Dermis blood vessel endothelial cell (primary cell): Measurements from ENCODE around the gene ALG9. TPM values are rescaled to one million over a fixed set of nuclear protein-coding genes. Genes with fewer than 3 reads are reported as not detected.
A peak's percentile ranks its signal among the peaks of the same experiment; 100 is the strongest.
"Not testable (repeated sequence)": the region's sequence is repeated elsewhere in the genome, so short reads cannot be mapped to it uniquely, and the experiment has no call there.

Experiments
- DNase-seq: peaks from one replicate; pipeline ENCODE4 v3.0.0; 2010
- total RNA-seq: library from RNA; depleted of rRNA; stranded (reverse); fragments of >200 nt; gene quantifications from 2 replicates; pipeline ENCODE4 v1.2.3, GENCODE V29; 2014

Gene ALG9, protein sequence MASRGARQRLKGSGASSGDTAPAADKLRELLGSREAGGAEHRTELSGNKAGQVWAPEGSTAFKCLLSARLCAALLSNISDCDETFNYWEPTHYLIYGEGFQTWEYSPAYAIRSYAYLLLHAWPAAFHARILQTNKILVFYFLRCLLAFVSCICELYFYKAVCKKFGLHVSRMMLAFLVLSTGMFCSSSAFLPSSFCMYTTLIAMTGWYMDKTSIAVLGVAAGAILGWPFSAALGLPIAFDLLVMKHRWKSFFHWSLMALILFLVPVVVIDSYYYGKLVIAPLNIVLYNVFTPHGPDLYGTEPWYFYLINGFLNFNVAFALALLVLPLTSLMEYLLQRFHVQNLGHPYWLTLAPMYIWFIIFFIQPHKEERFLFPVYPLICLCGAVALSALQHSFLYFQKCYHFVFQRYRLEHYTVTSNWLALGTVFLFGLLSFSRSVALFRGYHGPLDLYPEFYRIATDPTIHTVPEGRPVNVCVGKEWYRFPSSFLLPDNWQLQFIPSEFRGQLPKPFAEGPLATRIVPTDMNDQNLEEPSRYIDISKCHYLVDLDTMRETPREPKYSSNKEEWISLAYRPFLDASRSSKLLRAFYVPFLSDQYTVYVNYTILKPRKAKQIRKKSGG
- 28.7 and 31.8 TPM in 2 replicates for total RNA-seq

- DNase-seq: peak; percentile 89
Measured at GRCh38 chr11:111870886-111871692, at the start of gene ALG9. ALG9 (minus strand) TSS chr11:111871581; CDS start chr11:111871482, 99 bp downstream.

- DNase-seq: no peak
Measured at GRCh38 chr11:111920908-111921307, 49.5 kb upstream of the ALG9 start.

DNA sequence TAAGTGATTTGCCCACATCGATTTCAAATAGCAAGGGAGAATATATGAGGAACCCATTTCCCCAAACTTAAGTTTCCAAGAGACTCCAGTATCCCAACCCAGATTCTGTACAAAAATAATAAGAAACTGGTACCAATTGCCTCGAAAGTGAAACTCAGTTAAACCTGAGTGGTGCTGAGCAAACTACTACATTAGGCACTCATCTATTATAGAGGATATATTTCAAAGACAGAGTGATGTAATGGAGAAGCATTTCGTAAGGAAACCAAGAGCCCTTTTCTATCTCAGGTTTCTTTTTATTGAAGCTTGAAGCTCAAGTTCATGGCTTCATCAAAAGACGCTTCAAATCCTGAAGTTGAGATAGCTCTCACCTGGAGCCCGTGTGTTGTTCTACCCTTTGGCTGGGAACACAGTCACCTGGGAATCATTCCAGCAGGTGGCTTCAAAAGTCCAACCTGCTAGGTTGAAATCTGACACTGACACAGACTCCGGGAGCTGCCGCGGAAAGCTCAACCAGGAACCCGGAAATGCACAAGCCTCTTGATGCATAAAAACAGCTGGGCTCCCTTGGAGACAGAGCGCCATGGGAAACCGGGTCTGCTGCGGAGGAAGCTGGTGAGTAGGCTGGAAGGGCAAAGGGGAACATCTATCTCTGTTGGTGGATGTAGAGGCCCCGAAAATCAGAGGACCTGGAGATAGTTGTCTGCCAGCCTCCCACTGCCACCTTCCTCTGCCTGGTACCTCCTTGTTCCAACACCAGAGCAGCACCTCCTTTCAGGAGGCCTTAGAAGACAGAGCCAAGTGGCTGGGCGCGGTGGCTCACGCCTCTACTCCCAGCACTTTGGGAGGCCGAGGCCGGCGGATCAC is 47.2 kb upstream of the ALG9 start, which contains the start of gene C11orf52:
TSS of gene C11orf52 (plus strand) at position 524 of the 867 bp plus-strand sequence. CDS start at position 584, 60 bp downstream.
- peak; percentile 84 for DNase-seq

DNA sequence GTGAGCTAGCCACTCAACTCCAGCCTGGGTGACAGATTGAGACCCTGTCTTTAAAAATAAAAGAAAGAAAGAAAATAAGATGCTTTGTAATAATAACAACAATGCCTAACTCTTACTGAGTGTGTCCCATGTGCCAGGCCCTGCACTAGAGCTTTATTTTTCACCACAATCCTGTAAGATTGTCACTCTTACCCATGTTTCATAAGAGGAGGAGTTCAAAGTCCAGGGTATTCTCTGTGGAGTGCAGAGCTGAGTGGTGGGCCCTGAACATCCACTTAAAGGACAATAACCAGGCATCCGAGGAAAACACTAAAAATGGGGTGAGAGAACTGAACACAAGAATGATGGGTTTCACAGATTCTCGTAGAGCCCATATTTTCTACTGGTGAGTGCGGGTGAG is 46.4 kb upstream of the ALG9 start:
- DNase-seq: no peak

DNA sequence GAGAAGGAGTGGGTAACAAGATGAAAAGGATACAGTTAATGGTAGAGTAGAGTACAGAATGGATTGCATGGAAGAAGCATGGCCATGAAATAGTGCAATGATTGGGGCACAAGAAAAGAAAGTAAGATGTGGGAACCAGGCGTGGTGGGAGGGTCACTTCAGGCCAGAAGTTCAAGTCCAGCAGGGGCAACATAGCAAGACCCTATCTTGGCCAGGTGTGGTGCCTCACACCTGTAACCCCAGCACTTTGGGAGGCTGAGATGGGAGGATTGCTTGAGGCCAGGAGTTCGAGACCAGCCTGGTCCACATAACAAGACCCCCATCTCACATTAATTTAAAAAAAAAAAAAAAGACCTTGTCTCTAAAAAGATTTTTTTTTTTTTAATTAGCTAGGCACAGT is 45.9 kb upstream of the ALG9 start:
- no peak for DNase-seq

GRCh38 chr11:111916768-111917167 is 45.4 kb upstream of the ALG9 start:
- DNase-seq: no peak

DNA sequence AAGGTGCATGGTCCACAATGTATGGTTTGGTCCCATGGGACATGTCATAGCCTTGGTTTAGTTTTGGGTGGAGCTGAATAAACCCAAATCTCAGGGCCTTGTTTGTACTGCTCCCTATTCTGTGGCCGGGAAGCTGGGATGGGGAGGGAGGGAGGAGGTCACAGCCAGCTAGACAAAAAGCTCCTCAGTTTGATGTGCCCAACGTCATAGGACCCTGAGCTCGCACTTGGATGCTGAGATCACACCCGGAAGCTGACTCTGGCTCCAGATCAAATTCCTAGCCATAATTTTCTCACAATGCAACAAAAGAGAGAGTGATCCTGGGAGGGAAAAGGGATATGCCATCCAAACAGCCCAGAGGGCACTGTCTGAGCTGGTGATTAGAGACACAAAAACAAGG is 42.6 kb upstream of the ALG9 start:
- peak; percentile 66 for DNase-seq

GRCh38 chr11:111913031-111913861 is 41.9 kb upstream of the ALG9 start:
- no peak for DNase-seq

DNA sequence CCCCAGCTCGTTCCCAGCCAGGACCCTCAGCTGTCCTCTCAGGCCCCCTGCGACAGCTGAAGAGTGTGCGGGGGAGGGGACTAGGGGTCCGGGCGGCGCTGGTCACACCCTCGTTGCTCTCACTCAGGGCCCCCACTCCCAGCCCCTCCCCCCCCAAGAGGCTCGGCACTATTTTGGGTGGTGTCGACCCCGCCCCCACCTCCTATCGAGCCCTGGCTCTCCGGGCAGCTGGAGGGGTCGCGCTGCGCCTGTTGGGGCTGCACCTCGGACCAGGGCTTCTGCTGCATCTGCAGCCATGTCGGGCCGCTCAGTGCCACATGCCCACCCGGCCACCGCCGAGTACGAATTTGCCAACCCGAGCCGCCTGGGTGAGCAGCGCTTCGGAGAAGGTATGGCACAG is 41.2 kb upstream of the ALG9 start, which contains the start of gene HSPB2:
TSS of gene HSPB2 (plus strand) at position 200 of the 400 bp plus-strand sequence. CDS start at position 296, 96 bp downstream.
- DNase-seq: no peak

GRCh38 chr11:111911563-111912401 is 40.4 kb upstream of the ALG9 start, which contains the start of gene CRYAB:
CRYAB (minus strand) TSS chr11:111911770; CDS start chr11:111911724, 46 bp downstream.
- DNase-seq: no peak

GRCh38 chr11:111910676-111911562 is 39.5 kb upstream of the ALG9 start:
- no peak for DNase-seq

DNA sequence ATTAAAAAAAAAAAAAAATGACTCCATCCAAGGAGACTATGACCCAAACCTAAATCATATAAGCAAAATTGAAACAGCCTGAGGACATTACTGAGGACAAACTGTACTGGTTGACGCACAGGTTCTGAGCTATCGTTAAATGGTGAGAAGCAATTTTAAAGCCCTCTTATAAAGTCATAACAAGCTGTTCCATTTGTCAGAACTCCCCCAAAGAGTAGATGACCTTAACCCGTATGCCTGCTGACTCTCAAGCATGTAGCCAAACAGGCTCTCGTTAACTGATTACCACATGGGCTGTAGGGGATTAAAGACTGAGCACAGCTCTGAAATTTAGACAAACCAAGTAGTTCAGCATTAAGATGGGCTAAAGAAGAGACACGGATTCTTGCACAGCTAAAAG is 38.0 kb upstream of the ALG9 start:
- DNase-seq: no peak

GRCh38 chr11:111908639-111909305 is 37.4 kb upstream of the ALG9 start:
- no peak for DNase-seq

GRCh38 chr11:111906680-111907079 is 35.3 kb upstream of the ALG9 start:
- DNase-seq: no peak

DNA sequence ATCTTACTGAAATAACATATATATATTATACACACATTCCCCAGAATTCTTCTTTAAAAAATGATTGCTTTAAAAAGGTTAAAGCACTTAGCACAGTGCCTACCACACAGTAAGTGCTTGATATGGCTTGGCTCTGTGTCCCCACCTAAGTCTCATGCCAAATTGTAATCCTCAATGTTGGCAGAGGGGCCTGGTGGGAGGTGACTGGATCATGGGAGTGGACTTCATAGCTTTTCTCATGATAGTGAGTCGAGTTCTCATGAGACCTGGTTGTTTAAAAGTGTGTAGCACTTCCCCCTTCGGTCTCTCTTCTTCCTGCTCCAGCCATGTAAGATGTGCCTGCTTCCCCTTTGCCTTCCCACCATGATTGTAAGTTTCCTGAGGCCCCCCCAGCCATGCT is 34.0 kb upstream of the ALG9 start:
- DNase-seq: no peak

- no peak for DNase-seq
Measured at GRCh38 chr11:111886844-111887243, 15.5 kb upstream of the ALG9 start.

DNA sequence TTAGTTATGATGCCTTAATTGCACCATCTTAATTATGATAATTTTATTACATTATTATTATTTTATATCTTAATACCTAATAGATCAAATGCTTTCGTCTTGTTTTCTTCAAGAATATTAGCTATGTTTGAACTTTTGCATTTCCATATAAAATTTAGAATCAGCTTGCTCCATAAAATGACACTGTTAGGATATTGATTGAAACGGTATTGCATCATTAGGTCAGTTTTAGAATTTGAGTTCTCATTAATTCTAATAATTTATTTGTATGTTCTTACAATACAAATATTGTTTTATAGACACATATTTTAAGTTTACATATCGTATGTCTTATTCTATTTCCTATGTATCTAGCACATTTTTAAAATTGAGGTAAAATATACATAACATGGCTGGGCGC is 14.7 kb upstream of the ALG9 start:
- DNase-seq: no peak

DNA sequence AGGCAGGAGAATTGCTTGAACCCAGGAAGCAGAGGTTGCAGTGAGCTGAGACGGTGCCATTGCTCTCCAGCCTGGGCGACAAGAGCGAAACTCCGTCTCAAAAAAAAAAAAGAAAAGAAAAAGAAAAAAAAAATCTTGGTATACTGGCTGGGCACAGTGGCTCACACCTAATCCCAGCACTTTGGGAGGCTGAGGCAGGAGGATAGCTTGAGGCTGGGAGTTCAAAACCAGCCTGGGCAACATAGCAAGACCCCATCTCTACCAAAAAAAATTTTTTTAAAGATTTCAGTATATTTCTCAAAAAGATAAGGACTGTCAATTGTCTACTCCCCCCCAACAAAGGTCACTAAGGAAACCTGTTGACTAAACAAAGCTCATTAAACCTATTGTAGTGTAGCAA is 13.7 kb upstream of the ALG9 start:
- not testable (repeated sequence) for DNase-seq
